CD4-positive, alpha-beta T cell treated with Interleukin-2 at 100 ng/mL for 4 hours (primary cell): Measurements from ENCODE around the gene ANXA8L1.
"Not testable (repeated sequence)": the region's sequence is repeated elsewhere in the genome, so short reads cannot be mapped to it uniquely, and the experiment has no call there.

Experiments
- DNase-seq: peaks from one replicate; pipeline ENCODE4 v3.0.0-alpha.2; 2020; ENCODE audit warnings: low spot score

ANXA8L1 gene

DNA sequence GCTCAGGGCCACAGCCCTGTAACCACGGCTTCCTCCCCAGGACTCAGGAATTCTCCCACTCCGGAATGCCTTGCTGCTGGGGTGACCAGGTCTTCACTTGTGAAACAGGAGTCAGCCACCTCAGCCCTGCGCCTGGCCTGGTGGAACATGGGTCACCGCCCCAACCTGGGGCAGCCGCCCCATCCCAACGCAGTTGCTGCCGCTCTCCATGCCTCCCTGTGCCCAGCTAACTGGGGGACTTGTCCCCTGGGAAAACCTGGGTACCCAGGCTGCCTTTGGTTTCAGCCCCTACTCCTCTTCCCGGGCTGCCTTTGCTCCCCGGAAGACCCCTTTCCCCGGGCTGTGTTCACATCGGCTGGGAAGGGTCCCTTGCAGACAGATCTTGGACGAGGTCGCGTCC, 22.2 kb downstream of the ANXA8L1 start:
- not testable (repeated sequence) for DNase-seq

DNA sequence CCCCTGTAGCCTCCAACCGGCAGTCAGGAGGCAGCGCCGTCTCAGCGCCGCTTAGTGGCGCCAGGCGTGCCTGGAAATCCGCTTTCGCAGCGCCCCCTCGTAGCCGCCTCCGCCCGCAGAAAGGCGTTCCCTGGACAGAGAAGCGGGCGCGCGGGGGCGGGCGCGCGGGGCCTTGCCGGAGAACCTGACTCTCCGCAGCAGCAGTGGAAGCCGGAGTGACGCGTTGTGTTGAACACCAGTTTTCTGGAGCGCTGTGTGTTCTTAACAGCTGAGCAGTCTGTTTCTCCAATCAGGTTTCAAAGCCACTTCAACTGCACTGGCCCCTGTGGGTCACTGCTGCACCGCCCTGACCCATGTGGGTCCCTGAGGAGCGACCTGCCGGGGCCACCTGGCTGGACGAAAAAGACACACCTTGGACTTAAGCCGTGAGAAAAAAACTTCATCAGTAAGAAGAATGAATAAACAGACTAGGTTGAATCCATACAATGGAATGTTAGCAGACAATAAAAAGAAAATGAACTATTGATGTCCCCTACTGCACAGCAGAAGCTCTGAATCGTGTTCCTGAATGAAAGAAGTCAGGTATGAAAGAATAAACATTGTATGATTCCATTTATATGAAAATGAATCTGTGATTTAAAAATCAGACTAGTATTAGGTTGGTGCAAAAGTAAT, 22.8 kb downstream of the ANXA8L1 start:
- not testable (repeated sequence) for DNase-seq

DNA sequence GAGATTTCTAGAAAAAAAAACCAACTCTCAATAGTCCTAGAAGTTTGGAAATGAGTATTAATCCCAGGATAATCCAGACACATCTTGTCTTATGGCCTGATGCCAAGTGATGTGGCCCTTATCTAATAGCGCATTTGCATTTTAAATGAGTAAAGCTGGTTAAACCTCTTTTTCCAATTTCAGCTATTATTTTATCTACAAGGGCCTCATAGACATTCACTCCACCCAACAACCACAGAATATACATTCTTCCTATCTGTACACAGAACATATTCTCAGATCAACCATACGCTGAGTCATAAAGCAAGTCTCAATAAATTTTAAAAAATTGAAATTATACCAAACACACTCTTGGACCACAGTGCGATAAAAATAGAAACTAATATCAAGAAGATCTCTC, 34.0 kb downstream of the ANXA8L1 start:
- DNase-seq = not testable (repeated sequence)

DNA sequence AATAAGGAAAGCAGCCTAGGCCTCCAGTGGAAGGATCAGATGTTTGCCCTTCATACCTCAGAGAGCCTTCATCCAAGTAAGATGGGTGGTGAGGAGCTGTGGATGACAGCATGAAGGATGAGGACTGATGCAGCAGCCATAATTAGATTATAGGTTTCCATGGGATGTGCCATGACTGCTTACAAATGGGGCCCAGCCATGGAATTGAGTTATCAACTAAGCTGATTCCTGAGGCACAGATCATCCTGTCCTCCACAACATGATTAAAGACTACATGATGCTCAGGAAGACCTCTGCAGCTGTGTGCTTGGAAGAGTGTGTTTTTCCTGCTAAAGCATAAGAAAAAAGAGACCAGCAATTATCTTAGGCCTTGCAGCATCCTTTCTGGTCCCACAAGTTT, 35.5 kb downstream of the ANXA8L1 start:
- not testable (repeated sequence) for DNase-seq

DNA sequence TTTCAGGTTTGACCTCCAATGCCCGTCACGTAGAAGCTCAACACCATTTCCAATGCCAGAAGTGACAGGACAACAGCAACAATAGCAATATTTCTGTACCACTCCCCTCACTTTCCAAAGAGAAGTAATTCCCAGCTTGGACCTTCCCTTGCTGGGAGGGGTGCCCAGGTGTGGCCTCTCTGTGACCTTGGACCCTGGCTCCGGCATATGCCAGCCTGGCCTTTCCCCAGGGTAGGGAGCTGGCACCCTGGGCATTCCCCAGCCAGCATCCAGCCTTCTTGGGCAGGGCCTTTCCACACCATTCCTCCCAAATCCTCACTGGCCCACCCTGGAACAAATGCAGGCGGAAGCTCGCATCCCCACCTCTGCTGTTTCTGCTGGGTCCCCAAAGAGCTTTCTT, 37.1 kb downstream of the ANXA8L1 start:
- not testable (repeated sequence) for DNase-seq

DNA sequence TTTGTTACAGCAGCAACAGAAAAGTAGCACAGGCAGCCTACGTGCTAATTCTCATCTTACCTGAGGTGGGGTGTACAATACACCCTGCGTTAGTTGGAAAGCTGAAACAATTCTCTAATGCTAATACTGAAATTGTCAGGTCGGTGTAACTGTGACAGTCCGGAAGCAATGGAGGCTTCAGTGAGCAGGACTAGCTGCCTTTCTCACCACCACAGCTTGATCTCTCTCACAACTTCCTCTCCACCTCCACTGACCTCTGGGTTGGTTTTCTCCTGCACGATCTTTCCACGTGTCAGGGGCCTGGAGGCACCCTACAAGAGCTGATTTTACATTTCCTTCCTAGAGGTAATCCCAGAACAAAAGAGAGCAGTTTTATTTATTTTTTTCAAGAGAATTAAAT, 39.7 kb downstream of the ANXA8L1 start:
- DNase-seq = not testable (repeated sequence)

DNA sequence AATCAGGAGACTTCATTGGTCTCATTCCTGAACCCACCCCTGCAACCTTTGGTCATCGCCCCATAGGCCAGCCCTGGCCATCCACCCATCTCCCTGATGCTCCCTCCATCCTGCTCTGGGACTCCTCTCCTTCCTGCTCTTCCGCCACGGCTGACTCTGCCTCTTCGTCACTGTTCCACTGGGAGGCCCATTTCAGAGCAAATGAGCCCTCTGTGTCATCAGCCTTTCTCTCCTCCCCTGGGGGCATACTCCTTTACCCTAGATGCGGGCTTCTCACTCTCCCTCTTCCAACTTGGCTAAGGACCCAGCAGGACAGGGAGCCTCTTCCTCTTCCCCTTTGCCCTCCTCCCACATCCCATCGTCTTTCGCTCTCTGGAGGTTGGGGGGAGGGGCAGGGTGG, 42.7 kb downstream of the ANXA8L1 start:
- not testable (repeated sequence) for DNase-seq

DNA sequence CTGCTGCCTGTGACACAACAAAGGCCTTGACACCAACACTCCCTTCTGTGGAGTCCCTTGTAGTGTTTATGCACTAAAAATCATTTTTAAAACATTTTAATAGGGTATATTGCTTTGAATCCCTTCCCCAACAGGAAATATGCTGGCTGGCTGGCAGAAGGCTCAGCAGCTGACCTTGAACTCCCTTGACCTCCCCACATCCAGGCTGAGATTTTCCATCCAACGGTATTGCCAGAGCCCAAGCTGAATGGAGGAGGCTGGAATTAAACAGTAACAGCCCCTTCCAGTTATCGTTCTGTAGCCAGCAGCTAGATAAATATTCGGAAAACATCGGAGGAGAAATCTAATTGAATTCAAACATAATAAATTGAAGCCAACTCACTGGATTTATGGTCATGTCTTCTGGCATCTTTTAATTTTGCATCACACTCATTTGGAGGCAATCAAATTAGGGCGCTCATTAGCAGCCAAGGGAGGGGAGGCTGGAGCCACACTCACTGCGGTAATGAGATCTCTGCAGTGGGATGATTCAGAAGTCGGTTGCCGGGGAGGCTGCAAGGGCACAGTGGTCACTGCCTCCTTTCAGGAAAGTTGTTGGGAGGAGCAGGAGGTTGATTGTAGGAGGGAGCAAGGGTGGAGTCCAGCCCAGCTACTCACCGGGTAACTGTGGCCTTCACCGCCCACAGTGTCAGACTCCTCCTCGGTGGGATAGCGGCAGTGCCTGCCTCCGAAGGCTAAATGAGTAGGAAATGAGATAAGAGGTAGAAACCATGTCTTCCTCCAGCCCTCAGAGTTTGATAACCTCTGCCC, 44.2 kb downstream of the ANXA8L1 start:
- DNase-seq = not testable (repeated sequence)

DNA sequence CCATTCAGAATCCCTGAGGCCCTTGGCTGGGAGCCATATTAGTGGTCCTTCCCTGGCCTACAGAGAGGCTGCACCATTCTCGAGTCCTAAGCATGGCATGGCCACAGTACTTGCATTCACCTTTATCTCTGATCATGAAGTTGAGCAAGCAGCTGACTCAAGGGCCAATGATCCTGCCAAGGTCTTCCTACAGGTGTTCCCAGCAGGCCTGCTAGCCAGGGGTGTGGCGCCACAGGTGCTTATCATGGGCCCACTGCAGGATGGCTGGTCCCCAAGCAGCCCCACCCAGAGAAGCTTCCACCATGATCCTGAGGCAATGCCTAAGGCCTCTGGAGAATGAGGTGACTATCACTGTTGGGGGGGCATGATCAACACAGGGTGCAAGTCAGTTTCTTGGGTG, 48.0 kb downstream of the ANXA8L1 start:
- DNase-seq = not testable (repeated sequence)

DNA sequence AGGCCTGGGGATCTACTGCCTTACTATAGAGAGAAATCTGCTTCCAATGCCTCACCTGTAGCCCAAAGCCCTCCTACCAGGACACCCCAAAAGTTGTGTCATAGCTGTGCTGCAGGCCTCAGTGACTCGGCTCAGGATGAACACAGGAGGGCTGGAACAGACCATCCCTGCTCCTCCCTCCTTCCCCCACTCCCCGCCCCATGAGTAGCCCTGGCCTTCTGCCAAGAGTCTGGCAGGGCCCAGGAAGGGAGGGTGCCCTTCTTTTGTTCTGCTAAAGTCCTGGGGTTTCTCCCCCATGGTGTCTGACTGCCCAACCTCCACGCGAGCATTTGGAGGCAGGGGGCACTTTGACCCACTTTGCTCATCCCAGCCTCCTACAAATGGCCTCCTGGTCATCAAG, 65.4 kb downstream of the ANXA8L1 start:
- not testable (repeated sequence) for DNase-seq
